ENCODE data around the gene USP6.
"Not testable (repeated sequence)": the region's sequence is repeated elsewhere in the genome, so short reads cannot be mapped to it uniquely, and the experiment has no call there.

Gene USP6

GRCh38 chr17:5097101-5097834 is 18.6 kb upstream of the USP6 start:
- TF ChIP-seq POLR2A (IDR thresholded peaks at IDR 0.05; ENCODE audit: low read depth, low read length) (no peak), POU2F2 (IDR thresholded peaks at IDR 0.05; ENCODE audit: low read depth, low read length) (no peak), SPI1 (IDR thresholded peaks at IDR 0.05; ENCODE audit: low read depth, low read length) (no peak), POLR2AphosphoS5 (IDR thresholded peaks at IDR 0.05; ENCODE audit: low read depth, low read length) (no peak), TAF1 (IDR thresholded peaks at IDR 0.05; ENCODE audit: low read depth, low read length) (no peak), PAX5 (IDR thresholded peaks at IDR 0.05; ENCODE audit: insufficient read depth, low read length, severe bottlenecking) (no peak)
- DNase-seq (ENCODE audit: insufficient read length, low spot score) (no peak), FAIRE-seq (no peak)

GRCh38 chr17:5099271-5099670 is 16.6 kb upstream of the USP6 start:
- no peak for FAIRE-seq
- TF ChIP-seq POLR2A (IDR thresholded peaks at IDR 0.05; ENCODE audit: low read depth, low read length): no peak
- TF ChIP-seq TAF1 (IDR thresholded peaks at IDR 0.05; ENCODE audit: low read depth, low read length): no peak
- TF ChIP-seq POLR2AphosphoS5 (IDR thresholded peaks at IDR 0.05; ENCODE audit: low read depth, low read length): no peak
- TF ChIP-seq SPI1 (IDR thresholded peaks at IDR 0.05; ENCODE audit: low read depth, low read length): no peak
- no peak for TF ChIP-seq PAX5 (IDR thresholded peaks at IDR 0.05; ENCODE audit: insufficient read depth, low read length, severe bottlenecking)
- no peak for TF ChIP-seq POU2F2 (IDR thresholded peaks at IDR 0.05; ENCODE audit: low read depth, low read length)
- DNase-seq (ENCODE audit: insufficient read length, low spot score): no peak

- DNase-seq (ENCODE audit: insufficient read length, low spot score) (no peak), FAIRE-seq (no peak)
- TF ChIP-seq PAX5 (IDR thresholded peaks at IDR 0.05; ENCODE audit: insufficient read depth, low read length, severe bottlenecking) (no peak), POU2F2 (IDR thresholded peaks at IDR 0.05; ENCODE audit: low read depth, low read length) (no peak), TAF1 (IDR thresholded peaks at IDR 0.05; ENCODE audit: low read depth, low read length) (no peak), POLR2AphosphoS5 (IDR thresholded peaks at IDR 0.05; ENCODE audit: low read depth, low read length) (no peak), POLR2A (IDR thresholded peaks at IDR 0.05; ENCODE audit: low read depth, low read length) (no peak), SPI1 (IDR thresholded peaks at IDR 0.05; ENCODE audit: low read depth, low read length) (no peak)
Measured at GRCh38 chr17:5100832-5101231, 15.0 kb upstream of the USP6 start.

GRCh38 chr17:5110816-5111215 is 5.0 kb upstream of the USP6 start:
- FAIRE-seq (peak; percentile 78), DNase-seq (ENCODE audit: insufficient read length, low spot score) (no peak)
- TF ChIP-seq POLR2A (IDR thresholded peaks at IDR 0.05; ENCODE audit: low read depth, low read length): no peak
- peak; percentile 91 for TF ChIP-seq SPI1 (IDR thresholded peaks at IDR 0.05; ENCODE audit: low read depth, low read length)
- TF ChIP-seq PAX5 (IDR thresholded peaks at IDR 0.05; ENCODE audit: insufficient read depth, low read length, severe bottlenecking): no peak
- no peak for TF ChIP-seq POLR2AphosphoS5 (IDR thresholded peaks at IDR 0.05; ENCODE audit: low read depth, low read length)

- DNase-seq (ENCODE audit: insufficient read length, low spot score): peak; percentile 95
- TF ChIP-seq POU2F2 (IDR thresholded peaks at IDR 0.05; ENCODE audit: low read depth, low read length): no peak
- TF ChIP-seq POLR2AphosphoS5 (IDR thresholded peaks at IDR 0.05; ENCODE audit: low read depth, low read length): no peak
- TF ChIP-seq POLR2A (IDR thresholded peaks at IDR 0.05; ENCODE audit: low read depth, low read length): peak; percentile 32; the same call in 1 of the 2 replicates
- TF ChIP-seq TAF1 (IDR thresholded peaks at IDR 0.05; ENCODE audit: low read depth, low read length): no peak
- TF ChIP-seq SPI1 (IDR thresholded peaks at IDR 0.05; ENCODE audit: low read depth, low read length): no peak
- TF ChIP-seq PAX5 (IDR thresholded peaks at IDR 0.05; ENCODE audit: insufficient read depth, low read length, severe bottlenecking): no peak
- peak; percentile 99 for FAIRE-seq
Measured at GRCh38 chr17:5111402-5112204, 4.2 kb upstream of the USP6 start, which contains the start of gene ZNF232. Gene ZNF232, minus strand, starts transcription at chr17:5111878. Its CDS starts 56 bp downstream, at chr17:5111822.

GRCh38 chr17:5118219-5118618 is 2.4 kb downstream of the USP6 start:
- TF ChIP-seq POLR2A (IDR thresholded peaks at IDR 0.05; ENCODE audit: low read depth, low read length) (no peak), POLR2AphosphoS5 (IDR thresholded peaks at IDR 0.05; ENCODE audit: low read depth, low read length) (no peak), PAX5 (IDR thresholded peaks at IDR 0.05; ENCODE audit: insufficient read depth, low read length, severe bottlenecking) (no peak), SPI1 (IDR thresholded peaks at IDR 0.05; ENCODE audit: low read depth, low read length) (no peak), POU2F2 (IDR thresholded peaks at IDR 0.05; ENCODE audit: low read depth, low read length) (no peak), TAF1 (IDR thresholded peaks at IDR 0.05; ENCODE audit: low read depth, low read length) (no peak)
- DNase-seq (ENCODE audit: insufficient read length, low spot score) (no peak), FAIRE-seq (no peak)

- FAIRE-seq (no peak), DNase-seq (ENCODE audit: insufficient read length, low spot score) (no peak)
- TF ChIP-seq POU2F2 (IDR thresholded peaks at IDR 0.05; ENCODE audit: low read depth, low read length) (no peak), POLR2AphosphoS5 (IDR thresholded peaks at IDR 0.05; ENCODE audit: low read depth, low read length) (no peak), POLR2A (IDR thresholded peaks at IDR 0.05; ENCODE audit: low read depth, low read length) (no peak), PAX5 (IDR thresholded peaks at IDR 0.05; ENCODE audit: insufficient read depth, low read length, severe bottlenecking) (no peak), TAF1 (IDR thresholded peaks at IDR 0.05; ENCODE audit: low read depth, low read length) (no peak), SPI1 (IDR thresholded peaks at IDR 0.05; ENCODE audit: low read depth, low read length) (no peak)
Measured at GRCh38 chr17:5120036-5120435, 4.2 kb downstream of the USP6 start.

GRCh38 chr17:5120436-5121185 is 4.8 kb downstream of the USP6 start:
- not testable (repeated sequence) for FAIRE-seq; DNase-seq (ENCODE audit: insufficient read length, low spot score)

GRCh38 chr17:5121186-5121841 is 5.5 kb downstream of the USP6 start:
- FAIRE-seq (no peak), DNase-seq (ENCODE audit: insufficient read length, low spot score) (no peak)
- no peak for TF ChIP-seq TAF1 (IDR thresholded peaks at IDR 0.05; ENCODE audit: low read depth, low read length)
- TF ChIP-seq PAX5 (IDR thresholded peaks at IDR 0.05; ENCODE audit: insufficient read depth, low read length, severe bottlenecking): no peak
- TF ChIP-seq POLR2AphosphoS5 (IDR thresholded peaks at IDR 0.05; ENCODE audit: low read depth, low read length): no peak
- no peak for TF ChIP-seq SPI1 (IDR thresholded peaks at IDR 0.05; ENCODE audit: low read depth, low read length)
- no peak for TF ChIP-seq POLR2A (IDR thresholded peaks at IDR 0.05; ENCODE audit: low read depth, low read length)
- no peak for TF ChIP-seq POU2F2 (IDR thresholded peaks at IDR 0.05; ENCODE audit: low read depth, low read length)

GRCh38 chr17:5122056-5122455 is 6.2 kb downstream of the USP6 start:
- not testable (repeated sequence) for DNase-seq (ENCODE audit: insufficient read length, low spot score); FAIRE-seq
